SK-N-DZ (cell line): ENCODE data around the gene PLCD4. TPM values are rescaled to one million over a fixed set of nuclear protein-coding genes. Genes with fewer than 3 reads are reported as not detected.

Experiments
- DNase-seq: peaks from one replicate; pipeline ENCODE4 v3.0.0-alpha.2; 2015; ENCODE audit warnings: low spot score
- polyA plus RNA-seq, 2 experiments: library from polyadenylated mRNA; depleted of rRNA; stranded (reverse); fragments of >200 nt; gene quantifications; 2 replicates each; pipeline ENCODE4 v1.2.3, GENCODE V29; 2014

PLCD4 gene
- polyA plus RNA-seq (2014; cell fraction: cytosol; rRNA removed), result 0.16 TPM in 1 of 2 replicates, not detected in the other
- polyA plus RNA-seq (2014; cell fraction: nucleus; rRNA removed), result 0.39 and 0.63 TPM in 2 replicates

DNA sequence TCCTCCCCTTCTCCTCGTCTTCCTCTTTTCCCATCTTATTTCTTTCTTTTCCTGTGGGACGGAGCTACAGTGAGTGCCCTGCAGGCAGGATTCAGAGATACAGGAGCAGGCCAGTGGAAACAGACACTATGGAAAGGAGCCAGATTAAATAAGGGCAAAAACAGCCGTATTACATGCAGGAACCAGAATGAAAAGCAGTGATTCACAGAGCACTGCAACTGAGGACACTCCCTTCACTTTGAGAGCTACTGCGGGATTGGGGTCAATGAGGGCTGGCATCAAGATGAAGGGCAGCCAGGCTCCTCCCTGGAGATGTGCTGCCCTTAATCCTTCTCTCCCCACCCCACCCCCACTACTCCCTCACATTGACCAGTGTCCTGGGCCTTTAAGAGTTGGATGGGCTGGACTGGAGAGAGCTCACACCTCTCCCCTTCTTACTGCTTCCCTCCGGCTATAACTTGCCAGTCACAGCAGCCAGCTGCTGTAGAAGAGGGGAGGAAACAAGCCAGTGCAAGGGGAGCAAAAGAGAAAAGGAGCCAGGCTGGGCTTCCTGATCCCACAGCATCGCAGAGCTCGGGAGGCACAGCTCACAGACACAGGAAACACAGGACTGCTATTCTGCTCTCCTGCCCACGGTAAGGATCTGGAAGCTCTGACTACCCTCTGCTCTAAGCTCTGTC, at the start of gene PLCD4:
TSS of gene PLCD4 (plus strand) at position 464 of the 680 bp plus-strand sequence. CDS start 7,841 bp downstream, outside the sequence.
- DNase-seq, result peak; percentile 20

DNA sequence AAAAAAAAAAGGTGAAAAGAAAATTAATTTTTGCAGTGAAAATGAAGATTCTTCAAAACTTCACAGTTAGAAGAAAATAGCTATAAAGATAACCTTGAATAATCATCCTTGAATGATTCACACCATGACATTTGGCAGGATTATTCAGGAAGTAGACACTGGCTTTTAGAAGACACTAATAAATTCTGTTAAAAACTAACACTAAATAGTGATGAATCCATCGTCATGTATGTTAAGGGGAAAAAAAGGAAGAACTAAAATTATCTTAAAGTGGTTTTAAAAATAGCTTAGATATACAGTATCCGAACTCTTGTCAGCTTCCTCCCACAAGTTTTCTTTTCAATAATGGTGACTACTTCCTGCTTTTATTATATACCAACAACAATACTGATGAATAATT, 49.8 kb upstream of the PLCD4 start:
- no peak for DNase-seq

DNA sequence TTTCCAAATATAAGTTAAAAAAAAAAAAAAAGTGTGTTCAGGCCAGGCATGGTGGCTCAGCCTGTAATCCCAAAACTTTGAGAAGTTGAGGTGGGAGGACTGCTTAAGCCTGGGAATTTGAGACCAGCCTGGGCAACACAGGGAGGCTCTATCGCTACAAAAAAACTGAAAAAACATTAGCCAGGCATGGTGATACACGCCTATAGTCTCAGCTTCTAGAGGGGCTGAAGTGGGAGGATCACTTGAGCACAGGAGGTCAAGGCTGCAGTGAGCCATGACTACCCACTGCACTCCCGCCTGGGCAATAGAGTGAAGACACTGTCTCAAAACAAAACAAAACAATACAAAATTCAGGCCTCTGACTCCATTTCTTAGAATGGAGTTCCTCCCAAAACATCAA, 48.7 kb upstream of the PLCD4 start:
- DNase-seq, result no peak

DNA sequence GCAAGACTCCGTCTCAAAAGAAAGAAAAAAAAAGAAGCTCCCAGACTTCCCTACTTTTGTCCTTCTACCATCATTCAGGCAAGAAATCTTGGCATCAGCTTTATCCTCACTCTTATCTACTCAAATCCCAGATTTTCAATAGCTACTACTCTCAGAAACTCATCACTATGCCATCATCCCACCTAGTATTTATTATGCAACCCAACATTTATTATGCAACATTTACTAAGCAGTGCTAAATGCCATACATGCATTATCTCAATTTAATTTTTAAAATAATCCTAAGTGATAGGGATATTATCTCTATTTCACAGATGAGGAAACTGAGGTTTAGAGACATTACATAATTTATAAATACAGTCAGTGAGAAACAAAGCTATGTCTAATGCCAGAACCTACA, 43.6 kb upstream of the PLCD4 start:
- DNase-seq, result no peak

DNA sequence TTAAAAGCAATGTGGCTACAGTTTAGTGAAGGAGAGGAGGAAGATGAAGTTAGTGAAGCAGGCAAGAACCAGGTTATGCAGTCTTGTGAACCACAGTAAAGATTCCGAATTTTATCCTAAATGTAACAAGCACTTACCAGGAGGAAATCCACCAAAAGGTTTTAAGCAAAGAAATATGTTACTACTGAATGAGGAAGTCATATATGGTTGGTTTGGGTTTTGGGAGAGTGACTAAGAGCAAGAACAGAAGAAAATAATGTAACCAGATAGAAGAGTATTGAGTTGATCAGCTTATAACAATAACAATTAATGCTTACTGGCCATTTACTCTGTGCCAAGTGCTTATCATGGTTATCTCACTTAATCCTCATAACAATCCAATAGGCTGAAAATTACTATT, 41.4 kb upstream of the PLCD4 start:
- no peak for DNase-seq

DNA sequence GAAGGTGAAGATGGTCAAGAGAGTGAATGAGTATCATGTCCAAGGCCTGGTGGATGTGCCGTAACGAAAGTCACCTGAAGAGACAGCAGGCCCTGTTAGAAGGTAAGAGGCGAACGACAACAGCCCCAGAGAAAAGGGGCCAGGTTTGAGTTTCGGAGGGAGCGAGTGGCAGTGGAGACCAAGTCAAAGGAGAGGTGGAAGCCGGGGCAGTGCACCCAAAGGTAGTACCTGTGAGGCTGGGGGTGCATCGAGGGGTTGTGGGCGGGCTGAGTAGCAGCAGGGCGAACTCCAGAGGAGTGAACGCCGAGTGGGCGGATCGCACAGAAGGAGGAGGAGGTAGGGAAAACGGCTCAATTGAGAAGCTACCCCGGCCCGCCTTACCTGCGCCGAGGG, 39.9 kb upstream of the PLCD4 start:
- DNase-seq, result no peak

DNA sequence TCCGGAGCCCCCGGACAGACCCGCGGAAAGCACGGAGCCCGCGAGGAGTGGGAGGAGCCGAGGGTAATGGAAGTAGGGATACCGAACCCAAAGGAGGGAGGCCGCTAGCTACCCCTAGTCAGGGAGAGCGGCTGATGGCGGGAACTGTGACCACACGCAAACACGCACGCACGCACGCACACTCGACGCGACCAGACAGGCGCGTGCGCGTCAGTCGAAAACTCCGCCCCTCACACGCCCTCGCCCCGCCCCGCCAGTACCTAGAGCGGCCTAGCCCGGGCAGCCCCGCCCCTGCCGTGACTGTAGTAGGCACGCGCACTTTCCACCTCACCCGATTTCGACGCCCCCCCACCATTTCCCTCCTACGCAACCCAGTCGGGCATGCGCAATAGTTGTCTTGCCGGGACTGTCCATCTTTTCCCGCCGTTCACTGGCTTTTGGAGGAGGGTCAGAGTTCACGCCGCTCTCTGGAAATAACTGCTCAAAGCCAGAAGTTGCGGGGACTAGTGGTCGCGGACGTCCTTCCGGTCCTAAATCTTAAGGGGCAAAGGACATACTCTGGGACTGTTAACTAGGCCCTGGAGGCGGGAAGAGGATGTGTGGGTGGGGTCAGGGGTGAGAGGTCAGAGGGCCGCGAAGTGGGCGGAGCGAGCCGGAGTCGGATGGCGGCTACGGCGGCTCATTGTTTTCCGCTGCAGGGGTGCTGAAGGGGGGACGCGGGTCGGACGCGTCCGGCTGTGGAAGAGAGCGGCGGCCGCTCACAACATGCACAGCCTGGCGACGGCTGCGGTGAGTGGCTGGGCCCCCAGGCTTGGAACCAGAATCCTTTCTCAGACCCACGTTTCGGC, 39.3 kb upstream of the PLCD4 start, which contains the start of the genes CNOT9 and USP37:
TSS of gene CNOT9 (plus strand) at position 650 of the 848 bp plus-strand sequence. CDS start at position 766, 116 bp downstream.
TSS of gene USP37 (minus strand) at position 162 of the 848 bp plus-strand sequence. CDS start 9,698 bp downstream, outside the sequence.
- peak; percentile 98 for DNase-seq

DNA sequence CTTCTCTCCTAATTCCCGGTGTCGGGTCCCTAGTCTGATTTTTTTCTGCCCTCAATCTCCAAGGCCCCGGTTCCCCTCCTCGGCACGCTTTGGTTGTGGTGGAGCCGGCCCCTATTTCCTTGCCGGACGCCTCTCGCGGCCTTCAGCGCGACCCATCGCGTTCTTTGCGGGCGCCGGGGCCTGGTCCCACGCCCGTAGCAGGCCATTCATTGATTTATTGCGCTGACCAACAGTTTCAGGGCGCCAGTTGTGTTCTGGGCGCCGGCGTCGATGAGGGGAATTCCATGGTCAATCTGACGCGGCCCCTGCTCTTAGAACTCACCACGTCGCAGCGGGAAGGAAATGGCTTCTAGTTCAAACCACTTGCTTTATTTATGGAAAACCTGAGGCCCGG, 38.7 kb upstream of the PLCD4 start:
- no peak for DNase-seq

DNA sequence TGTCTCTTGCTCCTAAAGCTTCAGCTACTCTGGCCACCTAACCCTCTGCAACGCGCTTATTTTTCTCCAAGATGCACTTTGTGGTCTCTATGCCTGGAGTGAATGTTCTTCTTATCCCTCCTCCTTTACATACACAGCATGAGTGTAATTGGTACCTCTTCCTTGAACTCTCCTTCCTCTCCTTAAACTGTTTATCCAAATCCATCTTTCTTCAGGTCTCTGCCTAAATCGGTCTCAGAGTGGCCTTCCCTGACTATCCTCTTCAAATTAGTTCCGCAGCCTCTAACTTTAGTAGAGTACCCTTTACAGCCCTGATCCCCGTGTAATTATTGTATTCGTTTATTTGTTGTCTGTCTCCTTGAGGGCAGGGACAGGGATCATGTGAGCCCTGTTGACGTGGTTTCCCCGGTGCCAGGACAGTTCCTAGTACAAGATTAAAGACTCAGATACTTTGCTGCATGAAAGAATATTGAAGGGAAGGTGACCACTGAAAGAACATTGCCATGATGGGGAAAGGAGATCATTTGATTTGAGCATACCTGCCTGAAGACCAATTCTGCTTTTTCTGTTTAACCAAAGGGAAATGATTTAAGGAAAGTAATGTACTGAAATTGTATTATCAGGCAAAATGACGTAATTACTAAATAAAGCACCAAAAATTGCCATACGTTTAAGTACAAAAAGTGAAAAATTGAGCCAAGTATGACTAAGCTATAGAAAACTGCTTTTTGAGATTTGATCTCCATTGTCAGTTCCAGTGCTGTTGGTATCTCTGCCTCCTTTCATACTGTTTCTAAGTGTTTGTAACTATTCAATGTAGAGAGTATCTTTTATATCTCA, 37.8 kb upstream of the PLCD4 start:
- DNase-seq, result peak; percentile 7

DNA sequence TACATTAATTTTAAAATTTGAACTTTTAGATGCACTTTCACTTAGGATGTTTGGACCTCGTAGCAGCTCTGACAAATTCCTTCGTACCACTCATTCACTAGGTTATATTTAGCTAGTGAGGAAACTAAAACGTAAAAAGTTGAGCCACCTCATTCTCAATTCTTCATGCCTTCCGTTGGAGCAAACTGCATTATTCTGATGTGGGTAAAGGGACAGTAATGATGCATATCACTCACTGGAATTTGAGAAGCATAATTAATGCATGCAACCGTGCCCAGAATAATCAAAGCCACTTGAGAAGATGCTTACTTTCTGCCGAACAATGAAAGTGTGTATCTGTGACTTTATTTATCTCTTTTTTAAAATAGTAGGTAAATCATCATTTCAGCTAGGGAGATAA, 36.8 kb upstream of the PLCD4 start:
- DNase-seq, result no peak

DNA sequence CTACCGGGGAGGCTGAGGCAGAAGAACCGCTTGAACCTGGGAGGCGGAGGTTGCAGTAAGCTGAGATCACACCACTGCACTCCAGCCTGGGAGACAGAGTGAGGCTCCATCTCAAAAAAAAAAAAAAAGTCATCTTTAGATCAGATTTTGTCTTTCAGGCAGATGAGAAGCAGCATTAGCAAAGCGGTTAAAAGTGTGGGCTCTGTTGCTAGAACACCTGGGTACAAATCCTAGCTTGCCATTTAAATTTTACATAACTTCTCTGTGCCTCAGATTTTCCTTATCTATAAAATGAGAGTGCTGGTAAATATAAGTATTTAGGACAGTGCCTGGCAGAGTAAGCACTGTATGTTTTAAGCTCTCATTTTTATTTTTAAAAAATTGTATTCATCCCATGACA, 30.8 kb upstream of the PLCD4 start:
- DNase-seq, result no peak

DNA sequence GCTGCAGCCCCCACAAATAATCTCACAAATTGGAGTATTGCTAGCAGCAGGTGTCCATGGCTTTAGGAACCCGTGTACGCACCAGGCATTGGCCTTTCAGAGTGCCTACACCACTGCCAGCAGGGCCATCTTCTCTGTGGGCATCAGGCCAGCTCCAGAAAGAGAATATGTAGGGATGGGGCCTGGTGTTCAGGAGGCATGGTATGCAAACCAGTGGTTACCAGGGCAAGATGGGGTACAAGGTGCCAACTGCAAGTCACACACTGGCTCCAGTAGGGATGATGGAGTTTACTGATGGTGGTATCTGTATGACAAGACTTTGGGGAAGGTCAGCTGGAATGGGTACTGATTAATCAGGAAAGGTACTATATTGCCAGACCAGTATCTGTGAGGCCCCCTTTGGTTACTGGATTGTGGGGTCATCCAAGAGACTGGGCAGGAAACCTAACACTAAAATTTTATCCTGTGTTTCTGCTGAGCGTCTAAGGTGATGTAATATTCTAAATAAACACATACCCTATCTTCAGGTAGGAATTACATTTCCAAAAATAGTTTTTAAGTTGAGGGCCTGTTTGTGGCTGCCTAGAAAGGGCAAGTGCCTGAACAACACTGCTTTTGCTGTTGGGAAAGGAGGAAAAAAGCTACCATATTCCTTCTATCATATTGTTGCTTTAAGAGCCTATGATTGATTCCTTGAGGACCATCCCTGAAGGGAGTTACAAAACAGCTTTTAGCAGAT, 30.0 kb upstream of the PLCD4 start:
- no peak for DNase-seq

DNA sequence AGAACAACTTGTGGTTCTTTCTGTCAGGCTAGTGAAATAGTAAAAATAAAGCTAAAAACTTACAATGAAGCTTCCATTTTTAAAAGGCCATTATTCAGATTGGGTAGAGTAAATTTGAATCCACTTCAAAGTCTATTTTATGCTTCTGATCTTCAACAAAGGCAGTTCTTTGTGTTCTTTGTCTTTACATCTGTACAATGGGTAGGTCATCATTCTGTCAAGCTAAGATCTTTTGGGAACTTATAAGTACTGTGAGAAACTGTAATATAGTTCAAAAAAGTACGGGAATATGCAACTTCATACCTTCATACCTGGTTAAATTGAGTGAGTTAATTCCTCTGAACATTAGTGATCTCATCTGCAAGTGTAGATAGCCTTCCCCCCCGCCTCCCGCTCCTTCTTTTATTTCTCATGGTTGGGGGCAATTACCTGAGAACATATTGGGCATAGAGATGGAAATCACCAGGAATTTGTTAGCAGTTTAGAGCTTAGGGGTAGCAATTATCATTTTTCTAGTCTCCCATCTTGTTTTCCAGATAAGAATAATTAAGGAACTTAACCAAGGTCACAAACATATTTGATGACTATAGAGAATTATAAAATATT, 29.3 kb upstream of the PLCD4 start:
- DNase-seq, result no peak

DNA sequence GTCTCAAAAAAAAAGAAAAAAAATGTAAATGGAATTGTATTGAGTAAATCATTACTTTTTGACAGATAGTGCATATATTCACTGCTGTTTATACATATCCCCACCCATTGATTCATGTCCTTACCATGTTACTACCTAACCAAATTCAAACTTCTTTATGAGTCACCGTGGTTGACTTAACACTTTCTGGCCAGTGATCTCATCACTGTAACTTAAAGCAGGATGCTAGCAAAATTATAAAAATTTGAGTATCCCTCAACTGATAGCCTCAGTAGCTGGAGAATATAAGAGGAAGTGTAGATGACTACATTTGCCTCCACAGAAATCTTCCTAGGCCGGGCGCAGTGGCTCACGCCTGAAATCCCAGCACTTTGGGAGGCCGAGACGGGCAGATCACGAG, 25.6 kb upstream of the PLCD4 start:
- DNase-seq, result no peak

DNA sequence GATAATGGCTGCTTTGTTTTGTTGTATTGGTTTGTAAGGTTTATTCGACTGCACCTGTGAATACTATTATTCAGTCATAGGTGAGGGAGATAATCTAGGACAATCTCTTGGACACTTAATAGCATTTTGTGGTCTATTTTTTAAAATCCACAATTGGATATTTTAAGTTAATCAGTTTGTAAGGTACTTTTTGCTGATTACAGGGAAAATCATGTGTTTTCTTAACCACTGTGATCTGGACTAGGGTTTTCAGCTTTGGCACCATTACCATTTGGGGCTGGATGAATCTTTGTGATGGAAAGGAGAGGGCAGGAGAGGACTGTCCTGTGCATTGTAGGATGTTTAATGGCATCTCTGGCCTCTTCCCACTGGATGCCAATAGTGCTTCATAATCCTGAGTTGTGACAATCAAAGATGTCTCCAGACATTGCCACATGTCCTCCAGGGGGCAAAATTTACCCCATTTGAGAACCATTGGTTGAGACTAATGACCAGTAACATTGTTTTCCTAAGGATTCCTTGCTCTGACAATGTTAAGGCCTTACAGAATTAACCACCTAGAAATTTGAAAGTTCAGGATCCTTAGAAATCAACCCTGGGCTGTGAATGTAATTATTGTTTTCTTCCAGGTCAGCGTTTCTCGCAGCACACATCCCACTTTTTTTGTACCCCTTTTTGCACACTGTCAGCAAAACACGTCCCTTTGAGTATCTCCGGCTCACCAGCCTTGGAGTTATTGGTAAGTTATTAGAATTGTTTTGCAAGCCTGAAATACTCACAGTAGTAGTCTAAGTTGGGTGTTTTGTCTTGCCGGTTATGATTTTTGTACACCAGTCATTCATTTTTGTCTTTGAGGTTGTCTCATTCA, 23.5 kb upstream of the PLCD4 start:
- DNase-seq, result no peak

DNA sequence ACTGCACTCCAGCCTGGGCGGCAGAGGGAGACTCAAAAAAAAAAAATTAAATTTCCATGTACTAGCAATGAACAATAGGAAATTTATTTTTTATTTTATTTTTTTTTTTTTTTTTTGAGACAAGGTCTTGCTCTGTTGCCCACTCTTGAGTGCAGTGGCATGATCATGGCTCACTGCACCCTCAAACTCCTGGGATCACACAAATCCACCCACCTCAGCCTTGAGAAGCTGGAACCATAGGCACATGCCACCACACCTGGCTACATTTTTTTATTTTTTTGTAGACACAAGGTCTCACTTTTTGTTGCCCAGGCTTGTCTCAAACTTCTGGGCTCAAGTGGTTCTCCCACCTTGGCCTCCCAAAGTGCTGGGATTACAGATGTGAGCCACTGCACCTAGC, 22.2 kb upstream of the PLCD4 start:
- DNase-seq, result no peak

DNA sequence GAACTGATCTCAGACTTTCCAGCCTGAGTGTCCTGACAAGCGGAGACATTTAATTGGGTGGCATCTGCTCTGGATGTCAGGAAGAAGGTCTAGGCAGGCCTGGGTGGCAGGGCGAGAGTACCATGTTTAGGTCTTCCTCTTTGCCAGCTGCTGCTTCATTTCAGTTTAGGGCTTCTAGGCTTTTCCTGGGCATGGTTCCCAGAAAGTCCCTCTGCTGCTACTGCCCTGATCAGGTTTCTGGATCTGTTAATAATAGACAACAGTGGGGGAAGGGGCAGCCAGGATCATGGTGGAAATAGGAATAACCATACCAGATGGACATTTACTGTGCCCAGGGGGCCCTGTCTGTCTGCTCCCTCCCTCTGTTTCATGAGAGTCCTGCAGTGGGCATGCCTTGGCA, 2.3 kb upstream of the PLCD4 start:
- no peak for DNase-seq

DNA sequence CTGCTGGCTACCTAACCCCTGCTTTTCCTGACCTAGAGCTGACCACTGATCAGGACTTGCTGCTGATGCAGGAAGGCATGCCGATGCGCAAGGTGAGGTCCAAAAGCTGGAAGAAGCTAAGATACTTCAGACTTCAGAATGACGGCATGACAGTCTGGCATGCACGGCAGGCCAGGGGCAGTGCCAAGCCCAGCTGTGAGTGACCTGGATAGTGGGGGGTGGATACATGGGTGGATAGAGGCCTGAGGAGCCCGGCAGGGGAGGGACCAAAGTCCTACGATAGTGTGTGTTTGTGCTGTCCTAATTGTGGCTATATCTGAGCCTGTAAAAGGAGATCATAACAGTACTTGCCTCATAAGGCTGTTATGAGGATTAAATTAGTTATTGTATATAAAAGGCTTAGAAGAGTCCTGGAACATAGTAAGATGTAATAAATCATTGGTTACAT, 8.2 kb downstream of the PLCD4 start:
- DNase-seq, result no peak

DNA sequence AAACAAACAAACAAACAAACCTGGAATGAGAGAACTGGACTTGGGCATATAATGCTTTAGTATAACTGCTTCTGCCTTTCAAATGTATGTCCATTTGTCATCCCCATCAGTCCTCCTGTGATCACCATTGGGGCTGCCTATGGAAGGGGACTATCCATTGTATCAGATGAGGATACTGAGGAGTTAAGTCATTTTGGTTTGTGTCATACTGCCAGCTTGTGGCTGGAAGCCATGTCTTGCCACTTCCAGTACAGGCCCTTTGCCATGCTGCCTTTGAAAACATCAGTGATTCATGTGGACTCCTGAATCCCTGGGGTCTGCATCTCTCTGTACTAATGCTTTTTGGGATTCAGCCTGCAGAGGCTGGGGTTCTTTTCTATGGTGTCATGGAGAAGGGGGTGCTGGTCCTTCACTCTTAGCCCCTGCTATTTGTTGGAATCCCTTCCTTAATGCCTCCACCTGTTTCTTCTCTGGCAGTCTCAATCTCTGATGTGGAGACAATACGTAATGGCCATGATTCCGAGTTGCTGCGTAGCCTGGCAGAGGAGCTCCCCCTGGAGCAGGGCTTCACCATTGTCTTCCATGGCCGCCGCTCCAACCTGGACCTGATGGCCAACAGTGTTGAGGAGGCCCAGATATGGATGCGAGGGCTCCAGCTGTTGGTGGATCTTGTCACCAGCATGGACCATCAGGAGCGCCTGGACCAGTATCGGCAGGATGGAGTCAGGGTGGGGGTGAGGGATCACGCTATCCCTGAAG, 10.6 kb downstream of the PLCD4 start:
- DNase-seq, result no peak
